Natural killer cell (primary cell): ENCODE data around the gene SMR3A. TPM values are rescaled to one million over a fixed set of nuclear protein-coding genes. Genes with fewer than 3 reads are reported as not detected.

Experiments used
- ATAC-seq, 3 donors: fragments of 150-1000 bp in 2 of 3; fragments of 200-7000 bp in 1 of 3; cut with Tn5 transposase; 1 replicate in 1 of 3; 2 replicates in 2 of 3; pipeline ENCODE4 v1.10.0; 2021; ENCODE audit warnings: mild to moderate bottlenecking in 2 of 3, moderate library complexity in 2 of 3
- DNase-seq, 2 donors: peaks; one replicate each; pipeline versions ENCODE4 v3.0.0 to v3.0.0-alpha.2; 2013 to 2021; ENCODE audit warnings: mixed read lengths in 1 of 2
- H3K27ac ChIP-seq: one replicate; pipeline ENCODE4 v1.5.1; 2013; ENCODE audit warnings: mild to moderate bottlenecking, low read length
- H3K27me3 ChIP-seq: one replicate; pipeline ENCODE4 v1.6.1; 2013; ENCODE audit warnings: low read length; ENCODE audit not compliant: control insufficient read depth, insufficient read depth
- H3K36me3 ChIP-seq: one replicate; pipeline ENCODE4 v1.6.1; 2013; ENCODE audit warnings: low read length; ENCODE audit not compliant: control insufficient read depth, insufficient read depth
- H3K4me1 ChIP-seq: one replicate; pipeline ENCODE4 v1.6.1; 2013; ENCODE audit warnings: low read length; ENCODE audit not compliant: control insufficient read depth, insufficient read depth
- H3K4me3 ChIP-seq: one replicate; pipeline ENCODE4 v1.5.1; 2013; ENCODE audit warnings: low read length
- H3K9me3 ChIP-seq: one replicate; pipeline ENCODE4 v1.6.1; 2013; ENCODE audit warnings: low read length; ENCODE audit not compliant: control insufficient read depth, insufficient read depth
- H3K27ac Mint-ChIP-seq, 2 donors: one replicate each; pipeline ENCODE4 v1.8.0; 2022; ENCODE audit warnings: mild to moderate bottlenecking in 2 of 2, mixed read lengths in 2 of 2, moderate library complexity in 1 of 2
- H3K27me3 Mint-ChIP-seq, 2 donors: one replicate each; pipeline ENCODE4 v1.8.0; 2022; ENCODE audit warnings: low read depth in 2 of 2, mixed read lengths in 2 of 2
- H3K36me3 Mint-ChIP-seq: one replicate; pipeline ENCODE4 v1.8.0; 2022; ENCODE audit warnings: mixed read lengths
- H3K4me1 Mint-ChIP-seq, 2 donors: one replicate each; pipeline ENCODE4 v1.8.0; 2022; ENCODE audit warnings: mixed read lengths in 2 of 2
- H3K4me3 Mint-ChIP-seq: one replicate; pipeline ENCODE4 v1.8.0; 2022; ENCODE audit warnings: mild to moderate bottlenecking, moderate library complexity, mixed read lengths
- H3K9me3 Mint-ChIP-seq, 2 donors: one replicate each; pipeline ENCODE4 v1.8.0; 2022; ENCODE audit warnings: mixed read lengths in 2 of 2
- CTCF ChIP-seq: fragments of 200-600 bp; IDR thresholded peaks from one replicate; pipeline ENCODE4 v1.8.0; 2022; ENCODE audit warnings: antibody characterized with exemption
- WGBS: methylation state at CpG from one replicate; pipeline ENCODE4 v1.1.7; 2013; ENCODE audit warnings: missing lambda C conversion rate; ENCODE audit not compliant: insufficient coverage; 5-methylcytosine and 5-hydroxymethylcytosine counted together
- intact Hi-C: fragments of 100-400 bp; cut with micrococcal nuclease; formaldehyde crosslinking; loops from one replicate; pipeline ENCODE4 v1.14.2; 2022
- total RNA-seq, 4 donors: library from RNA; stranded (reverse); fragments of 120-200 nt in 1 of 4; gene quantifications; one replicate each; pipeline versions ENCODE4 v1.2.3 to v1.2.4, GENCODE V29; 2013 to 2022

Gene SMR3A
- total RNA-seq, 3 donors from 2014 or later (not counting 1 experiment from before 2014, with no cell fraction given) = not detected

- Histone ChIP-seq H3K27ac (no peak within 1 kb of the TSS), H3K36me3 (no peaks in the 10 kb centered on the region), H3K4me1 (no peaks in the 10 kb centered on the region), H3K4me3 (no peak within 1 kb of the TSS), H3K9me3 (no peaks in the 10 kb centered on the region), H3K27me3 (no peaks in the 10 kb centered on the region)
- H3K4me1 Mint-ChIP-seq = no peaks in the 10 kb centered on the region
- no peak within 1 kb of the TSS for H3K4me3 Mint-ChIP-seq
- no peak for DNase-seq
- intact Hi-C loops = no loop called here
- H3K36me3 Mint-ChIP-seq = no peaks in the 10 kb centered on the region
- no peak within 1 kb of the TSS for H3K27ac Mint-ChIP-seq
- no peak for TF ChIP-seq CTCF
- no peaks in the 10 kb centered on the region for H3K27me3 Mint-ChIP-seq
- 93% methylated on average over 3 of the region's 3 CpGs for WGBS
- peaks cover 0 to 4% of the 10 kb centered on the region in 2 donors for H3K9me3 Mint-ChIP-seq
- no peak for ATAC-seq
These were observed 25.9 kb upstream of the SMR3A start, which contains the start of gene CABS1 for GRCh38 chr4:70334681-70335080. TSS of gene CABS1 (plus strand) at chr4:70334981. CDS start at chr4:70335040, 59 bp downstream.

- DNase-seq = no peak
- Mint-ChIP-seq H3K27ac (no peak overlapping the region), H3K36me3 (no peaks in the 10 kb centered on the region), H3K27me3 (no peaks in the 10 kb centered on the region), H3K9me3 (peaks cover 0 to 4% of the 10 kb centered on the region in 2 donors), H3K4me1 (no peaks in the 10 kb centered on the region), H3K4me3 (no peak overlapping the region)
- TF ChIP-seq CTCF = no peak
- no peaks in the 10 kb centered on the region for H3K36me3 ChIP-seq
- intact Hi-C loops = no loop called here
- H3K27ac ChIP-seq = no peak overlapping the region
- no peaks in the 10 kb centered on the region for H3K9me3 ChIP-seq
- WGBS = 94% methylated on average over 5 of the region's 5 CpGs
- H3K27me3 ChIP-seq = no peaks in the 10 kb centered on the region
- ATAC-seq = no peak
- no peaks in the 10 kb centered on the region for H3K4me1 ChIP-seq
- no peak overlapping the region for H3K4me3 ChIP-seq
These were observed 24.5 kb upstream of the SMR3A start for GRCh38 chr4:70336043-70336442.

GRCh38 chr4:70337886-70338420 lies 22.6 kb upstream of the SMR3A start:
- Histone ChIP-seq H3K9me3 (no peaks in the 10 kb centered on the region), H3K36me3 (no peaks in the 10 kb centered on the region), H3K27ac (no peak overlapping the region), H3K4me3 (no peak overlapping the region), H3K4me1 (no peaks in the 10 kb centered on the region), H3K27me3 (no peaks in the 10 kb centered on the region)
- DNase-seq = no peak
- Mint-ChIP-seq H3K27me3 (no peaks in the 10 kb centered on the region), H3K9me3 (peaks cover 0 to 6% of the 10 kb centered on the region in 2 donors), H3K36me3 (no peaks in the 10 kb centered on the region), H3K4me3 (no peak overlapping the region), H3K4me1 (no peaks in the 10 kb centered on the region), H3K27ac (no peak overlapping the region)
- no peak for TF ChIP-seq CTCF
- intact Hi-C loops = no loop called here
- WGBS = no CpG with 5 or more reads among the region's 1 CpG
- no peak for ATAC-seq

- no peak overlapping the region for H3K27ac Mint-ChIP-seq
- H3K36me3 ChIP-seq = no peaks in the 10 kb centered on the region
- 69% methylated on average over 1 of the region's 1 CpG for WGBS
- no peaks in the 10 kb centered on the region for H3K4me1 Mint-ChIP-seq
- H3K4me1 ChIP-seq = no peaks in the 10 kb centered on the region
- H3K27ac ChIP-seq = no peak overlapping the region
- no peak overlapping the region for H3K4me3 Mint-ChIP-seq
- peaks cover 0 to 3% of the 10 kb centered on the region in 2 donors for H3K9me3 Mint-ChIP-seq
- H3K9me3 ChIP-seq = no peaks in the 10 kb centered on the region
- no peaks in the 10 kb centered on the region for H3K27me3 Mint-ChIP-seq
- TF ChIP-seq CTCF = no peak
- no peaks in the 10 kb centered on the region for H3K36me3 Mint-ChIP-seq
- intact Hi-C loops = no loop called here
- no peaks in the 10 kb centered on the region for H3K27me3 ChIP-seq
- no peak for ATAC-seq
- H3K4me3 ChIP-seq = no peak overlapping the region
- DNase-seq = no peak
These were observed 4.4 kb upstream of the SMR3A start for GRCh38 chr4:70356185-70356584.
